BJ (cell line): ENCODE measurements around the gene LILRA2. TPM values are rescaled to one million over a fixed set of nuclear protein-coding genes. Genes with fewer than 3 reads are reported as not detected.

Experiments used
- CTCF ChIA-PET: fragments of 350-600 bp; formaldehyde crosslinking; extraction: SDS; loops from one replicate; lab custom pipeline; 2021; ENCODE audit warnings: antibody characterized with exemption, inconsistent platforms; lab: Yijun Ruan, JAX
- POLR2A ChIA-PET: fragments of 300-600 bp; sonication (Branson Sonifier 250); formaldehyde crosslinking; extraction: SDS; loops from one replicate; lab custom pipeline; 2021; ENCODE audit warnings: antibody characterized with exemption; lab: Charles Lee
- DNase-seq: peaks from one replicate; pipeline ENCODE4 v3.0.0-alpha.2; 2011; ENCODE audit warnings: low read depth
- H3K27me3 ChIP-seq: 2 replicates; pipeline ENCODE4 v1.6.0; 2011; ENCODE audit warnings: low read length; ENCODE audit not compliant: control insufficient read depth, insufficient read depth
- H3K36me3 ChIP-seq: 2 replicates; pipeline ENCODE4 v1.5.1; 2011; ENCODE audit warnings: low read length; ENCODE audit not compliant: control insufficient read depth, insufficient read depth
- H3K4me3 ChIP-seq: 2 replicates; pipeline ENCODE4 v1.5.1; 2011; ENCODE audit warnings: low read depth, mild to moderate bottlenecking, control low read depth, low read length
- polyA plus RNA-seq: library from polyadenylated mRNA; depleted of rRNA; stranded (reverse); fragments of >200 nt; gene quantifications from 2 replicates; pipeline ENCODE4 v1.2.3, GENCODE V29; 2011
- TF ChIP-seq, protein P1 (sequence below): IDR thresholded peaks from 2 replicates; pipeline ENCODE4 v1.5.1; 2011; ENCODE audit warnings: low read depth, mild to moderate bottlenecking, control low read depth, inconsistent platforms, low read length, moderate library complexity; ENCODE audit not compliant: insufficient read depth

LILRA2 gene
- polyA plus RNA-seq, 1 experiment, result not detected

DNA sequence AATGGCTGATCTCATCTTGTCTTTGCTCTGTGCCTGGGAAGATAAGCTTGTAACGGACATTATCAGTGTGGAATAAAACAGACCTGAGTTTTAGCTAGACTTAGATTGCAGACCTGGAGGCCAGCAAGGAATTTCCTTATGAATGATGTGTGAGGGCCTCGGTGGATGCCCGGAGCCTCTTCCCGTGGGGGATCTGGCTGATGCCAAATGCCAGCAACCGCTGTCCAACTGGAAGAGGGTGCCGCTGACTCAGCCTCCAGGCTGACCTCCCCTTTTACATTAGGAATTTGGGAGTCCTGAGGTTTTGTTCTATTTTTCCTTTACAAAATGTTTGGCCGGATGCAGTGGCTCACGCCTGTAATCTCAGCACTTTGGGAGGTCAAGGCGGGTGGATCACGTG, 19.6 kb upstream of the LILRA2 start:
- no peaks in the 10 kb centered on the region for H3K27me3 ChIP-seq
- ChIA-PET POLR2A (no interaction called here), CTCF (no interaction called here)
- H3K4me3 ChIP-seq, result no peak overlapping the region
- H3K36me3 ChIP-seq, result no peaks in the 10 kb centered on the region
- TF ChIP-seq, protein P1, sequence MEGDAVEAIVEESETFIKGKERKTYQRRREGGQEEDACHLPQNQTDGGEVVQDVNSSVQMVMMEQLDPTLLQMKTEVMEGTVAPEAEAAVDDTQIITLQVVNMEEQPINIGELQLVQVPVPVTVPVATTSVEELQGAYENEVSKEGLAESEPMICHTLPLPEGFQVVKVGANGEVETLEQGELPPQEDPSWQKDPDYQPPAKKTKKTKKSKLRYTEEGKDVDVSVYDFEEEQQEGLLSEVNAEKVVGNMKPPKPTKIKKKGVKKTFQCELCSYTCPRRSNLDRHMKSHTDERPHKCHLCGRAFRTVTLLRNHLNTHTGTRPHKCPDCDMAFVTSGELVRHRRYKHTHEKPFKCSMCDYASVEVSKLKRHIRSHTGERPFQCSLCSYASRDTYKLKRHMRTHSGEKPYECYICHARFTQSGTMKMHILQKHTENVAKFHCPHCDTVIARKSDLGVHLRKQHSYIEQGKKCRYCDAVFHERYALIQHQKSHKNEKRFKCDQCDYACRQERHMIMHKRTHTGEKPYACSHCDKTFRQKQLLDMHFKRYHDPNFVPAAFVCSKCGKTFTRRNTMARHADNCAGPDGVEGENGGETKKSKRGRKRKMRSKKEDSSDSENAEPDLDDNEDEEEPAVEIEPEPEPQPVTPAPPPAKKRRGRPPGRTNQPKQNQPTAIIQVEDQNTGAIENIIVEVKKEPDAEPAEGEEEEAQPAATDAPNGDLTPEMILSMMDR, result no peak
- no peak for DNase-seq

DNA sequence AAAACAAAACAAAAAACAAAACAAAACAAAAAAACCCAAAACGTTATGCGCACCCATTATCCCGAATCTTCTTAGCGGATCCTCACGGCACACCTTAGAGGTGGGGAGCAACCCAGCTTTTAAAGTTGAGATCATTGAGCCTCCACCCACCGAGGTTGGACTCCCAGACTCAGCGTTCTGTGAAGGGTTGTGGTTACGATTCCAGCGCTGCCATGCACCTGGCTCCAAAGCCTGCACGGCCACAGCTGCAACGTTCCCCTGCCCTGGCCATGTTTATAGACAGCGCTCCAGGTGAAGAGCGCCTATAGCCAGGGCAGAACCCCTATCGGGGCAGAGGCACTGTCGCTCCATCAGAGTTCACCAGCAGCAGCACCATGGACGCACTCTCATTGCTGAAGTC, 18.7 kb upstream of the LILRA2 start:
- POLR2A ChIA-PET, result no interaction called here

GRCh38 chr19:54556194-54556593, 17.4 kb upstream of the LILRA2 start:
- Histone ChIP-seq H3K4me3 (no peak overlapping the region), H3K36me3 (no peaks in the 10 kb centered on the region), H3K27me3 (no peaks in the 10 kb centered on the region)
- DNase-seq, result no peak
- TF ChIP-seq, protein P1, result no peak
- POLR2A ChIA-PET, result no interaction called here
- CTCF ChIA-PET, result no interaction called here

More for the DNA sequence above, 18.7 kb upstream of the LILRA2 start:
- TF ChIP-seq, protein P1, result no peak
- no peaks in the 10 kb centered on the region for H3K36me3 ChIP-seq
- no peak for DNase-seq
- no peak overlapping the region for H3K4me3 ChIP-seq
- CTCF ChIA-PET, result no interaction called here
- no peaks in the 10 kb centered on the region for H3K27me3 ChIP-seq

DNA sequence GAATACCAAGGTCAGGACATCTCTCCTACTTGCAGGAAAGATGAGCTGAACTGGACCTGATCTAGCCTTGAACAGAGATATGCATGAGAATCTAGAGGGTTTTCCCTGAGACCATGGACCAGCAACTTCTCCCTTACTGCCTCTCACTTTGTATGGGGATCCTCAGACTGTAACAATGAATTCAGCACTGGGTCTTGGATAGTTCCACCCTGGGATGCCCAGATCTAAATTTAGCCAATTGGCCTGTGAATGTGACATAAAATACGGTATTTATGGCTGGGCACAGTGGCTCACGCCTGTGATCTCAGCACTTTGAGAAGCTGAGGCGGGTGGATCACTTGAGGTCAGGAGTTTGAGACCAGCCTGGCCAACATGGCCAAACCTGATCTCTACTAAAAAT, 15.3 kb upstream of the LILRA2 start:
- H3K36me3 ChIP-seq, result no peaks in the 10 kb centered on the region
- no peak overlapping the region for H3K4me3 ChIP-seq
- CTCF ChIA-PET, result interaction anchor here (0.9 kb wide), 1 partner anchor 11 kb away, joined by 3 read pairs; no protein-coding TSS in a partner anchor
- POLR2A ChIA-PET, result no interaction called here
- no peaks in the 10 kb centered on the region for H3K27me3 ChIP-seq
- TF ChIP-seq, protein P1, result no peak
- no peak for DNase-seq

DNA sequence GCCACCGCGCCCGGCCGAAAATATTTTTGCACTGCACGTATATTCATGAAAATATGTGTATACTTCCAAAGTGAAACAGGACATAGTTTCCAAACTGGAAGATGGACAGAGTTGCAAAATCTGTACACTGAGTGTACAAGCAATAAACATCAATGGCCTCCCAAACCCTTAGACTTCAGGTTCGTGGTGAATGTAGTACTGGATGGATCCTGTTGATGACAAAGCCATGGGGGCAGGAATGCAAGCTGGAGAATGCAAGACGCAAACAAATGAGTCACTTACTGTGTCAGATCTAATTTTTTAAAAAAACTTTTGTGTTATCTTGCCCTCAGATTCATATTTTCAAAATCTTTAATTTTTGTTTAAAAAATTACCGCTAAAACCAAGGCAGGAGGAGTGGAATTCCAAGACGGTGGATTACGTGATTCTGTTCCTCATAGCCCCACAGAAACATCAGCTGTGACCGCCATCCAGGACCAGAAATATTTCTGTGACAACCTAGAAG, 12.7 kb upstream of the LILRA2 start:
- Histone ChIP-seq H3K4me3 (no peak overlapping the region), H3K36me3 (no peaks in the 10 kb centered on the region), H3K27me3 (no peaks in the 10 kb centered on the region)
- POLR2A ChIA-PET, result no interaction called here
- TF ChIP-seq, protein P1, result no peak
- no peak for DNase-seq
- CTCF ChIA-PET, result no interaction called here
